GM19468 (cell line): ENCODE results near the gene SLC16A10.
"Not testable (repeated sequence)": the region's sequence is repeated elsewhere in the genome, so short reads cannot be mapped to it uniquely, and the experiment has no call there.

Source experiments
- ATAC-seq: cut with Tn5 transposase; IDR thresholded peaks from one replicate; pipeline ENCODE4 v1.9.1; 2021; ENCODE audit warnings: mild to moderate bottlenecking, moderate library complexity, moderate number of reproducible peaks; ENCODE audit not compliant: unreplicated experiment; ENCODE audit errors: extremely low read depth

Gene SLC16A10, protein sequence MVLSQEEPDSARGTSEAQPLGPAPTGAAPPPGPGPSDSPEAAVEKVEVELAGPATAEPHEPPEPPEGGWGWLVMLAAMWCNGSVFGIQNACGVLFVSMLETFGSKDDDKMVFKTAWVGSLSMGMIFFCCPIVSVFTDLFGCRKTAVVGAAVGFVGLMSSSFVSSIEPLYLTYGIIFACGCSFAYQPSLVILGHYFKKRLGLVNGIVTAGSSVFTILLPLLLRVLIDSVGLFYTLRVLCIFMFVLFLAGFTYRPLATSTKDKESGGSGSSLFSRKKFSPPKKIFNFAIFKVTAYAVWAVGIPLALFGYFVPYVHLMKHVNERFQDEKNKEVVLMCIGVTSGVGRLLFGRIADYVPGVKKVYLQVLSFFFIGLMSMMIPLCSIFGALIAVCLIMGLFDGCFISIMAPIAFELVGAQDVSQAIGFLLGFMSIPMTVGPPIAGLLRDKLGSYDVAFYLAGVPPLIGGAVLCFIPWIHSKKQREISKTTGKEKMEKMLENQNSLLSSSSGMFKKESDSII

GRCh38 chr6:111087106-111087835, at the start of gene SLC16A10:
Gene SLC16A10 (plus strand): TSS chr6:111087503. CDS start chr6:111087753, 250 bp downstream.
- ATAC-seq: peak; percentile 65

- ATAC-seq: no peak
Observed at GRCh38 chr6:111038534-111039252, 48.6 kb upstream of the SLC16A10 start.

DNA sequence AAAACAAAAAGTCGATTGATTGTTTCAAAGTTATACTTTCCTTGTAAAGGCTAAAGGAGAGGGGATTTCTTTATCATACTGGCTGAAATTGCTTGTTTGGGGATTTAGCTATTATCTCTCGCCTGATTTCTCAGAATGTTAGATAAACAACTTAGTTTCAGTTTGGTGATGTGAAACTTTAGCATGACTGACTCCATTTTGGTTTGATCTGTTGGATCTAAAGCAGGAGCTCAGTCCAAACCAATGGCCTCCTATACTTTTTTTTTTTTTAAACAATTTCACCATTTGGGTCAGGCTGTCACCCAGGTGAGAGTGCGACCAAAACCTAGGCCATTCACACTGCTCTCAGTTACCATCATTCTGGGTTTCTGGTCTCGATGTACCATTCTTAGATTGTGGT, 45.4 kb upstream of the SLC16A10 start:
- ATAC-seq: no peak

- no peak for ATAC-seq
Observed at GRCh38 chr6:111047244-111047643, 40.1 kb upstream of the SLC16A10 start.

GRCh38 chr6:111050261-111051023, 36.9 kb upstream of the SLC16A10 start:
- no peak for ATAC-seq

- no peak for ATAC-seq
Observed at GRCh38 chr6:111052171-111052570, 35.1 kb upstream of the SLC16A10 start.

- no peak for ATAC-seq
Observed at GRCh38 chr6:111057074-111057752, 30.1 kb upstream of the SLC16A10 start.

DNA sequence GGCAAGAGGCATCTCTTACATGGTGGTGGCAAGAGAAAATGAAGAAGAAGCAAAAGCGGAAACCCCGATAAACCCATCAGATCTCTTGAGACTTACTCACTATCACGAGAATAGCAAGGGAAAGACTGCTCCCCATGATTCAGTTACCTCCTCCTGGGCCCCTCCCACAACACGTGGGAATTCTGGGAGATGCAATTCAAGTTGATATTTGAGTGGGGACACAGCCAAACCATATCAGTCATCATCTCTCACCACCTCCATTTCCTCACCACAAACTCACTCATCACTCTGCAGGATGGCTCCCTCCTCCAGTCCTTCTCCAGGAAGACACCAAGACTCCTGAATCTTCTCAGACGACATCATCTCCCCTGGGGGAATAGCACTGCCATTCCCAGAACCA, 25.8 kb upstream of the SLC16A10 start:
- no peak for ATAC-seq

DNA sequence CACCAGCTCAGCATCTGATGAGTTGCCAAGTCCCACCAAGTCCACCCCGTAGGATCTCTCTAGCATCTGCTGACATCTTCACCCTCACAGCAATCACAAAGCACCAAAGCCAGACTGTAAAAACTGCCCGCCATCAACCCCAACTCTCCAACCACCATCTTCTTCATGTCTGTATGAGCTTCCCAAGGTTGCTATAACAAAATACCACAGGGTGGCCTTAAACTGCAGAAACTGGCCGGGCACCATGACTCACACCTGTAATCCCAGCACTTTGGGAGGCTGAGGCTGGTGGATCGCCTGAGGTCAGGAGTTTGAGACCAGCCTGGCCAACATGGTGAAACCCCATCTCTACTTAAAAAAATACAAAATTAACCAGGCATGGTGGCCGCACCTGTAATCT, 25.3 kb upstream of the SLC16A10 start:
- ATAC-seq: not testable (repeated sequence)

DNA sequence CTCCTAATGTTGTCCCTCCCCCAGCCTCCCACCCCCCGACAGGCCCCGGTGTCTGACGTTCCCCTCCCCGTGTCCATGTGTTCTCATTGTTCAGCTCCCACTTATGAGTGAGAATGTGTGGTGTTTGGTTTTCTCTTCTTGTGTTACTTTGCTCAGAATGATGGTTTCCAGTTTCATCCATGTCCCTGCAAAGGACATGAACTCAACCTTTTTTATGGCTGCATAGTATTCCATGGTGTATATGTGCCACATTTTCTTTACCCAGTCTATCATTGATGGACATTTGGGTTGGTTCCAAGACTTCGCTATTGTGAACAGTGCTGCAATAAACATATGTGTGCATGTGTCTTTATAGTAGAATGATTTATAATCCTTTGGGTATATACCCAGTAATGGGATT, 24.4 kb upstream of the SLC16A10 start:
- not testable (repeated sequence) for ATAC-seq

- no peak for ATAC-seq
Observed at GRCh38 chr6:111068109-111068865, 19.0 kb upstream of the SLC16A10 start.

DNA sequence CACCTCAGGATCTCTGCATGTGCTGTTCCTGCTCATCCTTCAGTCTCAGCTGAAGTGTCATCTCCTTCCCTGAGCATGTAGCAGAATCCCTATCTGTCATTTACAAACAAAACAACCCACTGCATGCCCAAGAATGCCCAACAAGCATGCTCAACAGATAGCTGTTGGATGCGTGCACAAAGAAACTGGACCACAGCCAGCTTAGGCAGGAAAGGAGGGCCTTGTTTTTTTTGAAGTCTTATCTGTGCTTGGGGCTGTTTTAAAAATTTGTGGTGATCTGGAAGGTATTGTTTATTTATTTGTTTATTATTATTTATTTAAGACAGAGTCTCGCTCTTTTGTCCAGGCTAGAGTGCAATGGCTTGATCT, 18.5 kb upstream of the SLC16A10 start:
- no peak for ATAC-seq

GRCh38 chr6:111069382-111070104, 17.8 kb upstream of the SLC16A10 start:
- no peak for ATAC-seq

DNA sequence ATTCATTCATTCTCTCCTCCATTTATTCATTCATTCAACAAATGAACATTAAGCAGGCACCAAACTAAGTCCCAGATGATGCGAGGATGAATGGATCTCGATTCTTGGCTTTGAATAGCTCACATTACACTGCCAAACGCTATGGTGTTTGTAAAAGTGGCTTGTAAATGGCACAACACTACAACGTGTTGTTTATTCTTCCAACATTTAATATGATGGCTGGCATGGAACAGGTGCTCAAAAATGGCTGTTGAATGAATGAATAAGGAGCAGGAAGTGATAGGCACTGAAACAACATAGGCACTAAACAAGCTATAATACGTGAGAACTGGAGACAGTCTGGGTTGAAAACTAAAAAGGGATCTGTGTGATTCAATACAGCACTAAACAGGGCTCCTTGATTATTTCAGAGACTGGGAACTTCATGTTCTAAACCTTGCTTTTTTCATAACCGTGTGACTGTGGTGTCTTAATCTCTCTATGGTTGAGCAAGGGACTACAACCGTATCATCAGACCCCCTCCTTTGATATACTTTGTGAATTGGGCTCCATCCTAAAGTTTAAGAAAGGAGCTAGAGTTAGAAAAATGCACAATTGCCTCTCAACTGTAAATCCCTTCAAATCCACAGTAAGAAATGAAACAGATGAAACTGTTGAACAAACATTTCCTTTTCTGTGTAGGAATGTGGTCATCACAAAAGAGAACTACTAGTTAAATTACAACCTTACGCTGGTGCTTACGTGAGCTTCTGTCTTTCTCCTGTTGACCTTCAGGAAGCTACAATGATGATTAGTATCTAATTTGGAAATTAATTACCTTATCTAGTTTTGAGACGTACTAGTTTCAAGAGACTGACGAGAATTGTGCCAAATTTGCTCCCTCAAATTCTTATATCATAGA, 16.9 kb upstream of the SLC16A10 start:
- ATAC-seq: no peak

GRCh38 chr6:111072801-111073360, 14.4 kb upstream of the SLC16A10 start:
- ATAC-seq: no peak

- no peak for ATAC-seq
Observed at GRCh38 chr6:111074311-111074710, 13.0 kb upstream of the SLC16A10 start.
